Renal pelvis (tissue), 12 donors: ENCODE measurements around the gene NR1H4. TPM values are rescaled to one million over a fixed set of nuclear protein-coding genes. Genes with fewer than 3 reads are reported as not detected.
"Not testable (repeated sequence)": the region's sequence is repeated elsewhere in the genome, so short reads cannot be mapped to it uniquely, and the experiment has no call there.

ENCODE experiments used
- DNase-seq: peaks from one replicate; pipeline ENCODE4 v3.0.0-alpha.2; 2013
- long read RNA-seq, 16 experiments: transcript quantifications; one replicate each; lab custom pipeline, GENCODE V29; 2026
- polyA plus RNA-seq, 3 donors: library from polyadenylated mRNA; unstranded; fragments of 120-200 nt; gene quantifications; one replicate each; pipeline ENCODE4 v1.2.1, GENCODE V29; 2013; ENCODE audit not compliant: insufficient read length in 3 of 3

Gene NR1H4
- polyA plus RNA-seq, result 10 to 100 TPM; 12.2 to 14.2 (median 13.2) TPM
- long read RNA-seq, donor 1, transcript NR1H4-208 (2 exons, 294 nt), result major isoform, 5 of 6 reads
- long read RNA-seq, donor 1, partial matches to known transcripts, result 0 of 6 reads
- long read RNA-seq, donor 1, other reads (novel, unspliced or antisense), result 0 of 6 reads
- long read RNA-seq, donor 2, transcript NR1H4-209 (9 exons, 1,489 nt), result major isoform, 5 of 7 reads
- long read RNA-seq, donor 2, partial matches to known transcripts, result 0 of 7 reads
- long read RNA-seq, donor 2, other reads (novel, unspliced or antisense), result 0 of 7 reads
- long read RNA-seq, donor 3, partial matches to known transcripts, result 0 of 5 reads
- long read RNA-seq, donor 3, other reads (novel, unspliced or antisense), result 0 of 5 reads
- long read RNA-seq, donor 4, partial matches to known transcripts, result 0 of 7 reads
- long read RNA-seq, donor 4, other reads (novel, unspliced or antisense), result 0 of 7 reads
- long read RNA-seq, donor 5, partial matches to known transcripts, result 0 of 1 reads
- long read RNA-seq, donor 5, other reads (novel, unspliced or antisense), result 0 of 1 reads
- long read RNA-seq, donor 6, partial matches to known transcripts, result 0 of 6 reads
- long read RNA-seq, donor 6, other reads (novel, unspliced or antisense), result 0 of 6 reads
- long read RNA-seq, donor 7, partial matches to known transcripts, result 0 of 8 reads
- long read RNA-seq, donor 7, other reads (novel, unspliced or antisense), result 0 of 8 reads
- long read RNA-seq, donor 8, result 0 reads
- long read RNA-seq, donor 9, transcript NR1H4-208 (2 exons, 294 nt), result major isoform, 7 of 15 reads
- long read RNA-seq, donor 9, partial matches to known transcripts, result 0 of 15 reads
- long read RNA-seq, donor 9, other reads (novel, unspliced or antisense), result 0 of 15 reads
- long read RNA-seq, donor 10, partial matches to known transcripts, result 0 of 5 reads
- long read RNA-seq, donor 10, other reads (novel, unspliced or antisense), result 0 of 5 reads
- long read RNA-seq, donor 11, result 0 reads
- long read RNA-seq, donor 12, partial matches to known transcripts, result 0 of 4 reads
- long read RNA-seq, donor 12, other reads (novel, unspliced or antisense), result 0 of 4 reads
- long read RNA-seq, donor 13, partial matches to known transcripts, result 0 of 3 reads
- long read RNA-seq, donor 13, other reads (novel, unspliced or antisense), result 0 of 3 reads
- long read RNA-seq, donor 14, result 0 reads
- long read RNA-seq, donor 15, partial matches to known transcripts, result 0 of 4 reads
- long read RNA-seq, donor 15, other reads (novel, unspliced or antisense), result 0 of 4 reads
- long read RNA-seq, donor 16, transcript NR1H4-208 (2 exons, 294 nt), result major isoform, 6 of 9 reads
- long read RNA-seq, donor 16, partial matches to known transcripts, result 0 of 9 reads
- long read RNA-seq, donor 16, other reads (novel, unspliced or antisense), result 0 of 9 reads

DNA sequence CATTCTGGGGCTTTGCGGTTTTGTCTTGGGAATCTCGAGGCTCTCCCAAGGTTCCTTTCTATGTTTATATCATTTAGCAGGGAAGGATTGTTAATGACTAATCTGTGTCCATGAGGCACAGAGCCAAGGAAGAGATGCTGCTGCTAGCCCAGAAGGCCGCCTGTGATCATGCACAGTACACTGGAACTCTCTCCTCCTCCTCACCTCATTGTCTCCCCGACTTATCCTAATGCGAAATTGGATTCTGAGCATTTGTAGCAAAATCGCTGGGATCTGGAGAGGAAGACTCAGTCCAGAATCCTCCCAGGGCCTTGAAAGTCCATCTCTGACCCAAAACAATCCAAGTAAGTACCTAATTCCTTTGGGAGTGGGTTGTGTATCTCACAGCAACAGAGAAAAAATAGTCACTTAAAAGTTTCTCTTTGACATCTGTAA lies at the start of gene NR1H4:
Gene NR1H4, plus strand, starts transcription at position 151 of the 435 bp plus-strand sequence. CDS start 19,458 bp downstream, outside the sequence.
- no peak for DNase-seq

GRCh38 chr12:100426145-100426544 lies 47.5 kb upstream of the NR1H4 start:
- no peak for DNase-seq

- no peak for DNase-seq
Observed at GRCh38 chr12:100427078-100427477, 46.6 kb upstream of the NR1H4 start.

DNA sequence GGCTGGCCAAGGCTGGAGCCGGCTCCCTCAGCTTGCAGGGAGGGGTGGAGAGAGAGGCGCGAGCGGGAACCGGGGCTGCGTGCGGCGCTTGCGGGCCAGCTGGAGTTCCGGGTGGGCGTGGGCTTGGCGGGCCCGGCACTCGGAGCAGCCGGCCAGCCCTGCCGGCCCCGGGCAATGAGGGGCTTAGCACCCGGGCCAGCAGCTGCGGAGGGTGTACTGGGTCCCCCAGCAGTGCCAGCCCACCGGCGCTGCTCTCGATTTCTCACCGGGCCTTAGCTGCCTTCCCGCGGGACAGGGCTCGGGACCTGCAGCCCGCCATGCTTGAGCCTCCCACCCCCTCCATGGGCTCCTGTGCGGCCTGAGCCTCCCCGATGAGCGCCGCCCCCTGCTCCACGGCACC lies 43.4 kb upstream of the NR1H4 start:
- not testable (repeated sequence) for DNase-seq

- no peak for DNase-seq
Observed at GRCh38 chr12:100433701-100434100, 40.0 kb upstream of the NR1H4 start.

- no peak for DNase-seq
Observed at GRCh38 chr12:100434177-100434576, 39.5 kb upstream of the NR1H4 start.

GRCh38 chr12:100435957-100436356 lies 37.7 kb upstream of the NR1H4 start:
- no peak for DNase-seq

DNA sequence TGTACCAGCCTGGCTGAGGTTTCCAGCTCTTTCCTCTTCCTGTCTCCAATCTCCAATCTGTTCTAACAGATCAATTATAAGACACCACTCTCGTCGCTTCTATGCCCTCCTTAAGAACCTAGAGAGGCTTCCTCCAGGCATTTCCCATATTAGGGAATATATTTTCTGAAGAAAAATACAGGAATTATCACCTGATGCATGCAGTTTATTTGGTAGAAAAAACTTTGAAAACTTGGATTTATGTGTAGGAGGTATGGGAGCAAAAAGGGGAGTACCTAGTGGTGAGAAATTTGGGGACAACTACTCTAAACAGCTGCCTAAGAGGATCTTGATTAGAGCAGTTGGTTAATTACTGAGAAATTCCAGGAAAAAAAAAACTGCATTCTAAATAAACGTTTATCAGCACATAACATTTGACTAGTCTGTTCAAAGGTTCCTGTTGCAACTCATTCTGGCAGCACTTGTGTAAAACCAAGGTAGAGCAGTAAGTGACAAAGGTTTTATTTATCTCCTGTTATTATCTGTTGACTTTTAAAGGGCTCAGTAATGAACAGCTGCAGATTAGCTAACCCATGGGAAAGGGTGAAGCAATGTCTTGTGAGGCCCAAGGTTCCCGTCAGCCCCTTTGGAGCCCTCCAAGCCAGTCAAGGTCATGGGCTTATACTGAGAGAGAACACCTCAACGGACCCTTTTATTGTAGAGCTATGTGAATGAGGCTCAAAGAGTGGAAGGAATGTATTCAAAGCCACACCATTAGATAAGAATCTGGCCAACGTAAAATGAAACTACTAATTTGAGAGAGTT lies 36.4 kb upstream of the NR1H4 start:
- DNase-seq, result no peak

- no peak for DNase-seq
Observed at GRCh38 chr12:100439797-100440196, 33.9 kb upstream of the NR1H4 start.

GRCh38 chr12:100442403-100442802 lies 31.3 kb upstream of the NR1H4 start:
- DNase-seq, result no peak

DNA sequence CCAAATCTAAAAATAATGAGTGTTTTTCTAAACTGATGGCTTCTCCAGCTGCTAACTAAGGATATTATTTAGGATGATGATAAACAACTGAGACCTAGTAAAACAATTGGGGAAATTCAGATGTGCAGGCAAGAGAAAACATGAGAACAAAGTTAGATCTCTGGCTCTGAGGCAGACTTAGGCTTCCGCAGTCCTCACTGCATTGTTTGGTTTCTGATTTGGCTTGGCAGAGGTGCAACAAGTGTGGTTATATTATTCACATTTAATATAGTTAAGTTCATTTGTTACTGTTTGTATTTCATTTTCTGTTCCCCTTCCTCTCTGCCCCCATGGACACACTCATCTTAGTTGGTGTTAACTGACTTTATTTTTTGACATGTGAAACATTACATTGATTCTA lies 30.2 kb upstream of the NR1H4 start:
- DNase-seq, result no peak

DNA sequence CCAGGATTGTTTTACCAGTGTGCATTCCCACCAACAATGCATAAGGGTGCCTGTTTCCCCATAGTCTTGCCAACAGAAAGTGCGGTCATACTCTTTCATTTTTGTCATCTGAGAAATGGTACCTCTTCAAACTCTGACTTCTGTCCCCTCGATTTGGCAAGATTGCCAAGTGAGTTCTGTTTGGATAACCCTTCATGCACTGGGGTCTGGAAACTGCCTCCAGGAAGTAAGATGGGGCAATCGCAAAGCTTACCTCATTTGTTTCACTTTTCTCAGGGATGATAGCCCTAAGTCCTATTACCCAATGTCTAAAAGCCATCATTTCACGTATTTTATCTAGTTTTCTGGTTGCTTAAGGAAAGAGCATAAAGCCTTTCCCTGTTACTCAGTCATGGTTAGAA lies 28.6 kb upstream of the NR1H4 start:
- no peak for DNase-seq

- no peak for DNase-seq
Observed at GRCh38 chr12:100447381-100447780, 26.3 kb upstream of the NR1H4 start.

- DNase-seq, result no peak
Observed at GRCh38 chr12:100448656-100449055, 25.0 kb upstream of the NR1H4 start.

DNA sequence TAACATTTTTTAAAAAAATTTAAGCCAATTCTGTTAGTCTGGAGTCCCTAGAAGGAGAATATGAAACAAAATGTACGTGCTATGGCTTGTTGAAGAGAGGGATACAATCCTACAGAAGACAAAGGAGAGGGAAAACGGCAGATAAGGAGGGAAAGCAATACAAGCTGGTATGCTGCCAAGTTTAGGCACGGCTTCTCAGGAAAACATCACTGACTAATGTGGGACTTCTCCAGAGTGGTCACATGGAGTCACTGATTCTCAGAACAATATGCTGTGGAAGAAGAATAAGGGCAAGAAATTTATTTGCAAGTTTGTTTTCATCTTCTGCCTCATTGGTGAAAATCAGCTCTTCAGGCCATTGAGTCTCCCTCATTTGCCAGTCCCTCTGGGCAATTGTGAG lies 22.9 kb upstream of the NR1H4 start:
- no peak for DNase-seq

DNA sequence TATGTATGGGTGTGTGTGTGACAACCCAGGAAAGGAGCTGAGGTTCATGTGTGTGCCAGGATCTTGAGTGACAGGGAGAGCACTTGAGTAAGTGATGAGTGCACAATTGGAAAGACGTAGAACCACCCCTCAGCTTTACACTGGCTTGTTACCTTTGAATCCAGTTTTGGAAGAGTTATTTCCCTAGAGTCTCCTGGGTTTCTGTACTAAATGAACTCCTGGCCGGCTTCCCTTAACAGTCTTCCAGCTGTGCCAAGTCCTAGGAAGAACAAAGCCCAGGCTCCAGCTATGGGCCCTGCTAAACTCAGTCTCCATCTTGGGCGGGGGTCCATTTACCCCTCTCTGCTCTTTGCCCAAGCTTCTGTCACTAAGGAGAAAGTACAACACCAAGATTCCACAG lies 19.7 kb upstream of the NR1H4 start:
- DNase-seq, result no peak

DNA sequence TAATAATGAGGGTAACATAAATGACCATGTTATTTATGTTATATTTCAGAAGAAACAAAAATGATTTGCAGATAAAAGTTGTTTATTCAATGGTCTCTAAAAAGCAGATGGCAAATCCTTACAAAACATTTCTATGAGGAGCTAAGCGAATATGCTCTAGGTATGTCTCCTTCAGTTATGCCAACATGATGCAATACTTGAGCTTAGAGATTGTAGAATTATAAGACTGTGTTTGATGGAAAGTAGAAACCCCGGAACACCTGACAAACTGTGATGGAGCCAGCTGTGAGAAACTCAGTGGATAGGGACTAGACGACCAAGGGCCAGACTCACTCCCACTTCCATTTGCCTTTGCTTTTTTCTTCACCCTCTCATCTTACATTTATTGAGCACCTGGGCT lies 17.8 kb upstream of the NR1H4 start:
- DNase-seq, result no peak

GRCh38 chr12:100458191-100458590 lies 15.5 kb upstream of the NR1H4 start:
- DNase-seq, result no peak

DNA sequence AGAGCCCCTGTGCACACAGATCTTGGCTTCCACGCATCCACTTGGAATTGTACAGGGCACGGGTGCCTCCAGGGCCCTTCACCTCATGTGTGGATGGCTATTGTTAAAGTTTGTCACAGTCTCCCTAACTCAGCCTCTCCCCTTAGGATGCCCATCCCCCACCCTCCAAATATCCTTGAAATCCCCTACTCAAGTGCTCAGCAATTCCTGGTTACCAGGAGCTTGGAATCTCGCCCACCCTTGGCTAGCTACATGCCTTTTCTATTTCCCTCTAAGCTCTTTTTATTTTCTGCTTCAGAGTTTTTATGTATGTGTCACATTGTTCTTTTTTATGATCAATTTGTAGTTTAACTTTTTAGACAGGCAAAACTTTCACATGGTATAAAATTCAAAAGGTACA lies 13.0 kb upstream of the NR1H4 start:
- DNase-seq, result no peak

GRCh38 chr12:100461330-100461973 lies 12.2 kb upstream of the NR1H4 start:
- DNase-seq, result no peak
